Stimulated activated CD4-positive, alpha-beta T cell treated with anti-CD3 and anti-CD28 coated beads, Interleukin-4, amount 100 ng/mL, for 1 hour (primary cell): Measurements from ENCODE around the gene ITPRIPL1.

Source experiments
- DNase-seq: peaks from one replicate; pipeline ENCODE4 v3.0.0-alpha.2; 2020

Gene ITPRIPL1

DNA sequence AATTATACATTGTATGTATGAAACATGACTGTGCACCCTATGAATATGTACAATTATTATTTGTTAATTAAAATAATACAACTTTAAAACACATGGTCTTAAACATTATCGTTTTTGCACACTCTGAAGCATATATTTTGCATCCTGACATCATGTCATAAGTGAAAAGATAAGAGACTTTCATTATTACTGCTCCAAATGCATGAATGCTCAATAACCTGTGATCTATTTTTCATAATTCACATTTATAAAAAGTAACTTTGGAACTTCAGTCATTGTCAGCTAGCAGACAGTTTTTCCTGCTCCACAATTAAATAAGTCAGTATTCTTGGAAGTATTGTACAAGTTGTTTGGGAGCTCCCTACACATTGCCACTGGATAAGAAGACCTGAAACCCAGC is 1.3 kb upstream of the ITPRIPL1 start:
- DNase-seq, result no peak

DNA sequence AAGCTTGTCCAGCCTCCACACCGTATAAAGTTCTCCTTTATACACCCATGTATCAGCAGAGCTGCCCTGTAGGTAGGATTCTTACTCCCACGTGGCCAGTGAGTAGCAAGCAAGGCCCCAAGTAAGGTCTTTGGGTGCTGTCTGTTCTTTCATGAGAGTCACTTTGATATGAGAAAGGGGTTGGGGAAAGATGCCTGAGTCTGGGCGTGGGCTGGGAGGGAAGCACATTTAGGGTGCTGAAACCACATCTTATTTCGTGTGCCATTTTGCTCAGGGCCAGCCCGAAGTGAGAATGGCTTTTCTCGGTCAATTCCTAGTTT is 436 bp upstream of the ITPRIPL1 start:
- DNase-seq, result peak; percentile 39

DNA sequence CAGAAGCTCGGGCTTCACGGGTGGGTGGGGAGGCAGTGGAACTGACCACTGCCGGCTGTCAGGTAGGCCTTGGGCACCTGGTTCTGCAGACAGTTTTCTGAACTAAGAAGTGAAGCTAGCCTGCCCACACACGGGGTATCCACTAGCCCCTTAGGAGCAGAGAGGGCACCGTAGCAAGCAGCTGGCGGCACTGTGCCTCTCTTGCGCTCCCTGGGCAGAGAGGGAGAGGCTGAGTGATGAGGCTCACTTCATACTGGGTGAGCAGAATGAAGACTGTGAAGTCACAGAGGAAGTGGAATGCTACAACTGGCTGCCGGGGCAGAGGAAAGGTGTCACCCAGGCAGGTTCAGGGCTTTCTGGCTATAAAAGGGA is 753 bp downstream of the ITPRIPL1 start:
- DNase-seq, result peak; percentile 34

DNA sequence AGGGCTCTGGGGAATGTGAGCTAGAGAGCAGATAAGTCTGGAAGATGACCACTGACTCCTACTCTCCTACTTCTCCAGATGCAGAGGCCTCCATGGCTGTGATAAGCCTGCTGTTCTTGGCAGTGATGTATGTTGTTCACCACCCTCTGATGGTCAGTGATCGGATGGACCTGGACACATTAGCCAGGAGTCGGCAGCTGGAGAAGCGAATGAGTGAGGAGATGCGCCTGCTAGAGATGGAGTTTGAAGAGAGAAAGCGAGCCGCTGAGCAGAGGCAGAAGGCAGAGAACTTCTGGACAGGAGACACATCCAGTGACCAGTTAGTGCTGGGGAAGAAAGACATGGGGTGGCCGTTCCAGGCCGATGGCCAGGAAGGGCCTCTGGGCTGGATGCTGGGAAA is 1.4 kb downstream of the ITPRIPL1 start:
- no peak for DNase-seq

DNA sequence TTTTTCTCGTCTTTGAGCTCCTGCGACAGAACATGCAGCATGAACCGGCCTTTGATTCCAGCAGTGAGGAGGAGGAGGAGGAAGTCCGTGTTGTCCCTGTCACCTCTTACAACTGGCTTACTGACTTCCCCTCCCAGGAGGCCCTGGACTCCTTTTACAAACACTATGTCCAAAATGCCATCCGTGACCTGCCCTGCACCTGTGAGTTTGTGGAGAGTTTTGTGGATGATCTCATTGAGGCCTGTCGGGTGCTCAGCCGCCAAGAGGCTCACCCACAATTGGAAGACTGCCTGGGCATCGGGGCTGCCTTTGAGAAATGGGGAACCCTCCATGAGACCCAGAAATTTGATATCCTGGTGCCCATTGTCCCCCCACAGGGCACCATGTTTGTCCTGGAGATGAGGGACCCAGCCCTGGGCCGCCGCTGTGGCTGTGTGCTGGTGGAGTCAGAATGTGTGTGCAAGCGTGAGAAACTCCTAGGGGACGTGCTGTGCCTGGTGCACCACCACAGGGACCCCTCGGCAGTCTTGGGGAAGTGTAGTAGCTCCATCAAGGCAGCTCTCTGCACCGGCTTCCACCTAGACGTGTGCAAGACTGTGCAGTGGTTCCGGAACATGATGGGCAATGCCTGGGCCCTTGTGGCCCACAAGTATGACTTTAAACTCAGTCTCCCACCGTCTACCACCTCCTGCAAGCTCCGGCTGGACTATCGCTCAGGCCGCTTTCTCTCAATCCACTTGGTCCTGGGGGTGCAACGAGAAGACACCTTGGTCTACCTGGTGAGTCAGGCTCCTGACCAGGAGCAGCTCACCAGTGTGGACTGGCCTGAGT is 2.1 kb downstream of the ITPRIPL1 start:
- DNase-seq, result no peak

DNA sequence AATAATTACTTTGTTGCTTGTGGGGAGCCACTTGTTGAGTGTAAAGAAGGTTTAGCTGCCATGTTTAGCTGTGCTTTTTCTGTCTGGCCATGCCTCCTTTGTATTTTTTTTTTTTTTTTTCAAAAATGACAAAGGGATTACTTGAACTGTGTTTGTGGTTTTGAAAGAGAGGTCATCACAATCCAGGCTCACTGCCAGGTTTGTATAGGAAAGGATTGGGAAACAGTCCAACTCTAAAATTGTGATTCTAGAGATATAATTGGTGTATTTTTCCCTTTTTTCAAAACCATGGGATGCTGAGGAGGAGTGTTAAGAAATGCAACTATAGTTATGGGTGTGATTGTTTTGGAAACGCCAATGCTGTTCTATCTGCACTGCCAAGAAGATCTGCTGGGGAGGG is 4.3 kb downstream of the ITPRIPL1 start:
- DNase-seq, result no peak

DNA sequence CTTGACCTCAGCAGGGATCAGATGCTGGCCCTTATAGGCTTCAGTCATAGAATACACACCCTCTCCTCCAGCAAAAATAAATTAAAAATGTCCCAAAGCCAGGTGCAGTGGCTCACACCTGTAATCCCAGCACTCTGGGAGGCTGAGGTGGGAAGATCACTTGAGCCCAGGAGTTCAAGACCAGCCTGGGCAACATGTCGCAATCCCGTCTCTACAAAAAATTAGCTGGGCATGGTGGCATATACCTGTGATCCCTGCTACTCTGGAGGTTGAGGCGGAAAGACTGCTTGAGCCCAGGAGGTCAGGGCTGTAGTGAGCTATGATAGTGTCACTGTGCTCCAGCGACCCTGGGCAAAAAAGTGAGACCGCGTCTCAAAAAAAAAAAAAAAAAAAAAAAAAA is 4.8 kb downstream of the ITPRIPL1 start:
- no peak for DNase-seq

DNA sequence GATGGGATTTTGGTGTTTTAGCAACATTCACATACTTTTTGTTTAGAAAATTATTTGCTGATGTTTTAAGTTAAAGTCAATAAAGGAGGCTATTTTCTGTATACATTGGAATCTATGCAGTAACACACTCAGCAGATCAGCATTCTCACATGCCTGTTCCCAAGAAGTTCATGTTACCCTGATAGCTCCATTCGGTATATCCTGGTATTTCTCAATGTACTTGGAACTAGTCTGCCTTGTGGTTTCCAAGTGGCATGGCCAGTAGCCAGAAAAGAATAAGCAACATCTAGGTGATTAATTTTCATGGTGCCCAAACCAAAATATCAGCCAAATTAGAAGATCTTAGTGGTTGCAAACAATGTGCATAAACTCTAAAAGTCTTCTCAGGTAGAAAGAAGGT is 5.3 kb downstream of the ITPRIPL1 start:
- DNase-seq, result no peak

DNA sequence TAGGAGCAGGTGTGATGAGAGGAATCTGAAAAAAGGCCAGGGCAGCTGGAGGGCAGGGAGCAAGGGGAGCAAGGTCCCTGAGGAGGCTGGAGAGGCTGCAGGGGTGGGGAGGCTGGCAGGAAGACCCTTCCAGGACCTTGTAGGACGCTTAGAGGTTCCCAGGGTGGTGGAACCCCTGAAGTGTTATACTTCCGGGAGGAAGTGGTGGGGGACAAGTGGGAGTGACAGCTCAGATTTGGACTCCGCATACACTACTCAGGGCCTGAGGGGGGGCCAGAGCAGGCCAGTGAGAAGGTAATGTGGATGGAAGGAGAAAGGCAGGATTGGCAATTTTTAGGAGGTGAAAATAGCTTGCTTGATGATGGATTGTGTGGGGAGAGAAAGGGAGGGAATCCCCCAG is 8.6 kb downstream of the ITPRIPL1 start:
- DNase-seq, result no peak

DNA sequence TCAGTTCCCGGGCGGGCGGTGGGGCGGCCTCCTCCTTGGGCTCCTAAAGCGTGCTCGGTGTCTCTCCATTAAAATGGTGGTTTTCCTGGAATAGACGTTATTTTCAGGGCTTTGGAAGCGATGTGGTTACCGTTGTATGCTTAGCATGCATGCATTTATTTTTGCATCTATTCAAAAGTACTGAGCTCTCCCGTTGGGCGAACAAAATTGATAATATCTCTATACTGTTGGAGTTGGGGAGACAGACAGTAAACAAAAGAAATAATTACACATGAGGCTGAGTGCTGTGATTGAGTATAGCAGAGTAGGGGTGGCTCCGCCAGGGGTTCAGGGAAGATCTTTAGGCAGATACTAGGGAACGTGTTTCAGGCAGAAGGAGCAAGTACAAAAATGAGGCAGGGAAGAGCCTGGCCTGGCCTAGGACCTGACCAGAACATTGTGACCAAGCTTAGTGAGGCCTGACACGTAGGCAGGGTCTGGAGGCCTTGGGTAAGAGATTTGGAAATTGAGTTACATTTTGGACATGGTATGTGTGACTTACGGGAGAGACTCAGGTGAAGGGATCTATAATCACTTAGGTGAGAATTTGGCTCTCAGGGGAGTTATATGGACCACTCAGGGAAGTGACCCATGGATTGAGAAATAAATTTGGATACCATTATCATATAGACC is 11.1 kb downstream of the ITPRIPL1 start:
- DNase-seq, result no peak

DNA sequence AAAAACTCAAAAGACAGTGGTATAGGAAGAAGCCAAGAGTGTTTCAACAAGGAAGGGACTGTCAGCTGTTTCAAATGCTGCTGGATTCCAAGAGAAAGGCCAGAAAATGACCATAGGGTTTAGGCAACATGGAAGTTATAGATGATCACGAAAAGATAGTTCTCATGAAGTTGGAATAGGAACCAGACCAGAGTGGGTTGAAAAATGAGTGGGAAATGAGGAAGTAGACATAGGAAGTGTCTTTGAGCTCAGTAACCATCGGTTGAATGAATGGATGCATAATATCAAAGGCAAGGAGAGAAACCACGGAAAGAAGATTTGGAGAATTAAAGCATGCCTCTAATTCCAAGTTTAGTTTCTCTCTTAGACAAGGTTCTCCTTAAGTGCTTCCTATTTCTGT is 11.8 kb downstream of the ITPRIPL1 start:
- no peak for DNase-seq

DNA sequence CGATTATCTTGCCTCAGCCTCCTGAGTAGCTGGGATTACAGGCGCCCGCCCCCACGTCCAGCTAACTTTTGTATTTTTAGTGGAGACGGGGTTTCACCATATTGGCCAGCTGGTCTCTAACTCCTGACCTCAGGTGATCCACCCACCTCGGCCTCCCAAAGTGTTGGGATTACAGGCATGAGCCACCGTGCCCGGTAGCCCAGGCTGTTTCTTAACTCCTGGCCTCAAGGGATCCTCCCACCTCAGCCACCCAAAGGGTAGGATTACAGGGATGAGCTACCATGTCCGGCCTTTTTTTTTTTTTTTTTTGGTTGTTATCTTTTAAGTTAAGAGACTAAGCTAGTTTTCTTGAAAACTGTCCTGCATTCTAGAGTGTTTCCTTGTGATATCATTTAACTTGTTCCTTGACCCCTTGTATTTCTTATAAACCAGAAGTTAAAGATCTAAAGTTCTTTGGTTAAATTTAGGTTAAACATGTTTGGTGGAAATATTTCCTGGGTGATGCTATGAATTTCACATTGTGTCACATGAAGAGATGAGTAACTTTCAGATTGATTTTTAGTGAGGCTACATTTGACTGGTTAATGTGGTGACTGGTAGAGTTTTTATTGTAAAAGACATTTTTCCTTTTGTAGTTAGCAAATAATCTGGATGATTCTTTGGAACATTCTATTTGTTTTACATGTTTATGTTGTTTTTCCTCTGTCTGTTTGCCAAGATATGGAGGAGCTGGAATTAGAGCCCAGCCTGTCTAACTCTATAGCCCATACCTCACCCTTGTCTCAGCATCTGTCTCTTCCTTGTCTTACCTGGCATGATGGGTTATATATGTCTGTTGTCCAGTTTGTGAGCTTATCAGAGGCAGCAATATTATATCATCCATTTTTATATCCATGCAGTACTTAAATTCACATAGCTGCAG is 15.6 kb downstream of the ITPRIPL1 start:
- DNase-seq, result no peak

DNA sequence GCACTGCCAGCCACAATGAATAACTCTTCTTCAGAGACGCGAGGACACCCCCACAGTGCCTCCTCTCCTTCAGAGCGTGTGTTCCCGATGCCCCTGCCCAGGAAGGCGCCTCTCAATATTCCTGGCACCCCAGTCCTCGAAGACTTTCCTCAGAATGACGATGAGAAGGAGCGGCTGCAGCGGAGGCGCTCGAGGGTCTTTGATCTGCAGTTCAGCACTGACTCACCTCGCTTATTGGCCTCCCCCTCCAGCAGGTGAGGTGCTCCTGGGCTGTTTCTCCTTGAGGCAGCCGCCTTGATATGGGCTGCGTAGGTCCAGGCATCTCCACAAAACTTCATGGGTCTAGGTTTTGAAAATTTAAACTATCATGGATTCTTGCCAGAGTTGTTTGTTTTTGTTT is 16.5 kb downstream of the ITPRIPL1 start:
- DNase-seq, result no peak

DNA sequence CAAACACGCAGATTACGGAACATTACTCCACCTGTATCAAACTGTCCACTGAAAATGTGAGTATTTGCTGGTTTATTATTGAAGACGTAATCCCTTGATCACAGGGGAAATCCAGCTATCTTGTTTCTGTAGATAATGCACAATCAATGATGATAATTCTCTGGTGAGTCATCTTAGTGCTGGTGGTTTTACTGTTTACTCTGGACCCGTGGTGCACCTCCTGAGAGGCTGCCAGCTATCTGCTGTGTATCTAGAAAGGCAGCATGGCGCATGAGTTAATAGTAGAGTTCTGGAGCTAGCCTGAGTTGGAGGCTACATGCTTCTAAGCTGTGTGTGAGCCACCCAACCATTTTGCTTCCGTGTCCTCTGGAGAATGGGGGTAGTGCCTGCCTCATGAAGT is 17.0 kb downstream of the ITPRIPL1 start:
- DNase-seq, result peak; percentile 17

DNA sequence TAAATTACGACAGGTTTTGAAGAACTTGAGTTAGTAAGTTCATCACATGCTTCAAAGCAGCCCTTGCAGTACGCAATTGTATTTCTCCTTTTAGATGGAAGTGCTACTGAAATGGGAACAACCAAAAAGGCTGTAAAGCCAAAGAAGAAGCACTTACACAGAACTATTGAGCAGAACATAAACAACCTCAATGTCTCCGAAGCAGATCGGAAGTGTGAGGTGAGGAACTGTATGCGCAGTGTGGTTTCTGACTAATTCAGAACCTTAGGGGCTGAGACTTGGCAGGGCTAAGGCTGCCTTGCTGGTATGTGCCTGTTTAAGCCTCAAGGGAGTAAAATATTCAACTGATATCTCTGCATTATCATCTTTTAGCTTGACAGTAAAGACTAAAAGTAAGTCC is 18.9 kb downstream of the ITPRIPL1 start:
- peak; percentile 26 for DNase-seq

DNA sequence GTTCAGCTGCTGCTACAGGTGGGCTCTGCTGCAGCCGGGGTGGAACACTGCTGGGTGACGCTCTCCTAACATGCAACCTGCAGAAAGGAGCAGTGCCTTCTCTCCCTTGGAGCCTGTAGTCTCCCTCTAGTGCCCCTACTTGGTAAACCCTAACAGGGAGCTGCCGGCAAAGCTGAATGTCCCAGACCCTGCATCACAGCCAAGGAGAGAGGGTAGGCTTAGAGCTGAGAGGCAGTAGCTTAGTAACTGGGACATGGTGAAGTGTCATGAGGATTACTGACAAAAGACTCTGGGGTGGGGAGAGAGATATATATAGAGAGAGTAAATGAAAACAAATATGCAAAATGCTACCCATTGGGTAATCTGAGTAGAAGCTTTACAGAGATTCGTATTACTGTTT is 20.3 kb downstream of the ITPRIPL1 start:
- no peak for DNase-seq

DNA sequence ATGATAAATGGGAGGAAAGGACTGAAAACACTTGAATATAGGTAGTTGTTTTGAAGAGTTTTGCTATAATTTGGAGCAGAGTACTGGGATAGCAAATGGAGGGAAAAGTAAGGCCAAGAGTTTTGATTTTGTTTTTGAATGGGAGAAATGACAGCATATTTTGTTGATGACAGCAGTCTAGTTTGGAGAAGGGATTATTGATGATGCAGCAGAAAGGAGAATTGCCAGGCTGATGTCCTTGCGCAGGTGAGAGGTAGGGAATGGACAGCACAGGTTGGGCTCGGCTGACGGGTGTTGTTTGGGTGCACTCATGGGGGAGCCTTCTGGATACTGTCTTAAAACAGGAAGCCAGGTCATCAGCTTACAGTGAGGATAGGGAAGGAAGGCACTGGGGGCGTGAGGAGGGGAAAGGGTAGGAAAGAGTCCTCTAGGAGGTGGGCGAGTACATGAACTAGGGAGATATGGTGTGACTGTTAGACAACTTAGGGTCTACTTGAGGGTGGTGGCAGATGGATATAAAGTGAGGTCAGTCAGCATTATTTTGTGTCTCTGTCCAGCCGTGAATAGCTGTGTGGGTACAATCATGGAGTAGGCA is 20.8 kb downstream of the ITPRIPL1 start:
- no peak for DNase-seq

DNA sequence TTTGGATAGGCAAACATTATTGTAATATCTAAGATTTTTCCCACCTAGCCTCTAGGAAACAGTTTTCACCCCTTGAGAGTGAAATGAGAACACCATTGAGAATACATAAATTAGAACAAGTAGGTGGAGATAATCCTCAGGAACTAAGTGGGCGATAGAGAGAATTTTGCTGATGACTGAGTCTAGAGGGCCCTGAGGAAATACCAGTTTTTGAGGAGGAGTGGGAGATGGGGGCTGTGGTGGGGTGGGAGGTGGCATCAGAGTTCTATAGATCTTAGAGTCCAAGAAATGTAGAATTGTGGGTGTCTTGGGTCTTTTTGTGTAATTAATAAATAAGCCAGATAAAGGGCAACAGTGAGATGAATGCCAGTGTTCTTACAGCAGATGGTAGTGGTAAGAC is 22.3 kb downstream of the ITPRIPL1 start:
- DNase-seq, result no peak

DNA sequence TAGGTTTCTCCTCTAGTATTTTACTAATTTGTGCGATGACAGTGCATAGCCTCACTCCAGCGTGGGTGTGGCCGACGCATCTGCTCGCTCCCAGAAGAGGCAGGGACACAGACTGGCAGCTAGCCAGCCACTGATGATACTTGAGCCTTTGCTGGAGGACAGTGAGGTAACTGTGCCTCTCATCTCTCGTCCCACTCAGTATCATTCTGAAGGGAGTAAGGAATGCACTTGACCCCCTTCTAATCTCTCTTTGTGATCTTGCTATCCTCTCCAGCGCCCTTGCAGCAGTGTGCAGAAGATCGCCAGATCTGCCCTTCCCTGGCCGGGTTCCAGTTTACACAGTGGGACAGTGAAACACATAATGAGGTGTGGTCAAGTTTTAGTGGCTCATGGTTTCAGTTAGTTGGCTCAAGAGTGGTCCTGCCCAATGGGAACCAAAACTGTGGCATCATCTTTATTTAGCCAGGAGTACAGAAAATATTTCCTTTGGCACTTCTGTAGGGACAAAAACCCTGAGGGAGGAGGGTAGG is 28.0 kb downstream of the ITPRIPL1 start:
- no peak for DNase-seq

DNA sequence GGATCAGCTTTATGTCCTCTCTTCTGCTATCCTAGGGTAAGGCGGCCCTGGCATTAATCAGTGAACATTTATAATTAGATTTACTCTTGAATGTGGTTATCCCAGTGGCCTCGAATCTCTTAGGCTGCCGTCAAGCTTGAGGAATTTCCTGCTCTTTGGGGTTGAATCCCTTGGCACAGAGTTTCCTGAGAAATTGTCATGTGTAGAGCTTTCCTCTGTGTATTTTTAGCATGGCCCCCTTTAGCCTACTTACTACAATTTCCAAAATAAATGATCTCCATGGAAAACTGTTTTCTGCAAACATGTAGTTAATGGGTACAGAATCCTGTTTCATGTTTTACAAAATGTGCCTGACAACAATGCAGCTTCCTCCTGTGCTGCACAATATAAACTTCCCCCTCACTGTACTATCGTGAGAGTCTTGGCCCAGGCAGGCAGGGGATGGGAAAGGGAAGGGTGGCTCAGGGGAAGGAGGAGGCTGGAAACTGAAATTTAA is 28.5 kb downstream of the ITPRIPL1 start:
- DNase-seq, result no peak

DNA sequence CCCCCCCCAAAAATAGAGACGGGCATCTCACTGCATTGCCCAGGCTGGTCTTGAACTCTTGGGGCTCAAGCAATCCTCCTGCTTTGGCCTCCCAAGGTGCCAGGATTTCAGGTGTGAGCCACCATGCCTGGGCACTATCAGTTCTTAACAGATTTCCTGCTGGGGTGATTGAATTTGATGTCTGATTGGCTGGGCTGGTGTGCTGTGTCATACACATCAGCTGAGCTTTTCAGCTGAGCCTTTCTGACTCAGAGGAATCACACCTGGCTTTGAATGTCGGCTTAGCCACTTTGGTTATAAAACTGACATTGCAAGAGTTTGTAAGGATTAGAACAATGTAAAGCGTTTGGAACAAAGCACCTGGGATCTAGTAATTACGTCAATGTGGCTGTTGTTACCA is 29.4 kb downstream of the ITPRIPL1 start:
- no peak for DNase-seq

DNA sequence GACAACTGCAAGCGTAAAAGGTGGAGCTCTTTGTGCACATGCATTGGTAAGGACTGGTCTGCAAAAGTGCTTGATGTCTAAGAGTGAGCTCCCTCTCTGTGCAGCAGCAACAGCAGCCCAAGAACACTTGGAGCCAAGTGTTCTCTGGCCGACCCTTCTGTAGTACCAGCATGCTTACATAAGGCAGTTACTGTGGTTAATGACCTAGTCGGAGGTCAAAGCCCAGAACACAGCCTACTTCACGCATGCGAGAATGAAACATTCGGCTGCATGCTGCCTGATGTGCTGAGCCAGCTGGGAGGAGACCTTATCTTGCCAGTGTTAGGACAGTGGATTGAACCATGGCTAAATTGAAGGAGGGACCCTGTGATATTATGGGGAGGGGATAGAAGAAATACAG is 31.8 kb downstream of the ITPRIPL1 start:
- DNase-seq, result no peak

DNA sequence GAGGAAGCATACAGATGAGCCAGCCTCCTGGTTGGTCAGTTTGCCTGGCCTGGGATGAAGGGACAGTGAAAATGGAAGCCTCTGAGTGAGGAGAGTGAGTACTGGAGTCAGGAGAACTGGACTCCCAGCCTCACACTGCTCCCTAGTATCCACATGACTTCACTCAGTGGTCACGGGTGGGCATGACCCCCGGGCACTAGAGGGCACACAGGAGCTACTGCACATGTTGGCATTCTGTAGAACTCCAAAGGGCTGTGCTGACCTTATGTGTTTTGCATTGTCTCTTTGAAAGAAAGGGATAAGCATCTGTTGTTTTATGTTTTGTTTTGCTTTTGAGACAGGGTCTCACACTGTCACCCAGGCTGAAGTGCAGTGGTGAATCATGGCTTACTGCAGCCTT is 34.2 kb downstream of the ITPRIPL1 start:
- peak; percentile 42 for DNase-seq
